Neural cell (in vitro differentiated cells): ENCODE data around the gene ABHD17A.

Experiments
- CTCF ChIP-seq: fragments of 450-650 bp; IDR thresholded peaks from 2 replicates; pipeline ENCODE4 v1.5.1; 2014; ENCODE audit warnings: antibody characterized with exemption, mild to moderate bottlenecking, moderate library complexity; ENCODE audit not compliant: poor library complexity, severe bottlenecking
- EP300 ChIP-seq: fragments of 450-650 bp; conservative IDR thresholded peaks from 2 replicates; pipeline ENCODE4 v1.6.1; 2014; ENCODE audit warnings: antibody characterized with exemption, mild to moderate bottlenecking, moderate library complexity; ENCODE audit not compliant: poor library complexity, severe bottlenecking
- EZH2 ChIP-seq: fragments of 200-600, 300-800 bp; shearing (Covaris generic), sonication (generic); IDR thresholded peaks from 2 replicates; pipeline ENCODE4 v1.6.1; 2014; ENCODE audit warnings: antibody characterized with exemption, low read length, borderline replicate concordance, mild to moderate bottlenecking; ENCODE audit not compliant: insufficient read depth, poor library complexity, severe bottlenecking
- MXI1 ChIP-seq: fragments of 450-650 bp; conservative IDR thresholded peaks from 2 replicates; pipeline ENCODE4 v1.6.1; 2014; ENCODE audit warnings: antibody characterized with exemption, mild to moderate bottlenecking; ENCODE audit not compliant: poor library complexity, severe bottlenecking
- POLR2AphosphoS5 ChIP-seq: IDR thresholded peaks from 2 replicates; pipeline ENCODE4 v1.6.1; 2012
- RAD21 ChIP-seq: fragments of 450-650 bp; conservative IDR thresholded peaks from 2 replicates; pipeline ENCODE4 v1.6.1; 2014; ENCODE audit warnings: antibody characterized with exemption, mild to moderate bottlenecking, moderate library complexity
- SMC3 ChIP-seq: fragments of 450-650 bp; conservative IDR thresholded peaks from 2 replicates; pipeline ENCODE4 v1.6.1; 2014; ENCODE audit warnings: antibody characterized with exemption, mild to moderate bottlenecking, moderate library complexity; ENCODE audit not compliant: poor library complexity
- TAF1 ChIP-seq: IDR thresholded peaks from 2 replicates; pipeline ENCODE4 v1.6.1; 2012; ENCODE audit warnings: low read depth
- TF ChIP-seq, protein P1 (sequence below): IDR thresholded peaks from 2 replicates; pipeline ENCODE4 v1.6.1; 2012; ENCODE audit warnings: borderline replicate concordance

- TF ChIP-seq CTCF (no peak), EZH2 (no peak), EP300 (no peak), POLR2AphosphoS5 (no peak), RAD21 (no peak), MXI1 (no peak), TAF1 (no peak), SMC3 (no peak)
- TF ChIP-seq, protein P1, sequence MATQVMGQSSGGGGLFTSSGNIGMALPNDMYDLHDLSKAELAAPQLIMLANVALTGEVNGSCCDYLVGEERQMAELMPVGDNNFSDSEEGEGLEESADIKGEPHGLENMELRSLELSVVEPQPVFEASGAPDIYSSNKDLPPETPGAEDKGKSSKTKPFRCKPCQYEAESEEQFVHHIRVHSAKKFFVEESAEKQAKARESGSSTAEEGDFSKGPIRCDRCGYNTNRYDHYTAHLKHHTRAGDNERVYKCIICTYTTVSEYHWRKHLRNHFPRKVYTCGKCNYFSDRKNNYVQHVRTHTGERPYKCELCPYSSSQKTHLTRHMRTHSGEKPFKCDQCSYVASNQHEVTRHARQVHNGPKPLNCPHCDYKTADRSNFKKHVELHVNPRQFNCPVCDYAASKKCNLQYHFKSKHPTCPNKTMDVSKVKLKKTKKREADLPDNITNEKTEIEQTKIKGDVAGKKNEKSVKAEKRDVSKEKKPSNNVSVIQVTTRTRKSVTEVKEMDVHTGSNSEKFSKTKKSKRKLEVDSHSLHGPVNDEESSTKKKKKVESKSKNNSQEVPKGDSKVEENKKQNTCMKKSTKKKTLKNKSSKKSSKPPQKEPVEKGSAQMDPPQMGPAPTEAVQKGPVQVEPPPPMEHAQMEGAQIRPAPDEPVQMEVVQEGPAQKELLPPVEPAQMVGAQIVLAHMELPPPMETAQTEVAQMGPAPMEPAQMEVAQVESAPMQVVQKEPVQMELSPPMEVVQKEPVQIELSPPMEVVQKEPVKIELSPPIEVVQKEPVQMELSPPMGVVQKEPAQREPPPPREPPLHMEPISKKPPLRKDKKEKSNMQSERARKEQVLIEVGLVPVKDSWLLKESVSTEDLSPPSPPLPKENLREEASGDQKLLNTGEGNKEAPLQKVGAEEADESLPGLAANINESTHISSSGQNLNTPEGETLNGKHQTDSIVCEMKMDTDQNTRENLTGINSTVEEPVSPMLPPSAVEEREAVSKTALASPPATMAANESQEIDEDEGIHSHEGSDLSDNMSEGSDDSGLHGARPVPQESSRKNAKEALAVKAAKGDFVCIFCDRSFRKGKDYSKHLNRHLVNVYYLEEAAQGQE = no peak
Measured at GRCh38 chr19:1857648-1858326, 27.5 kb downstream of the ABHD17A start.
